K562 (cell line): ENCODE measurements around the gene FFAR1. TPM values are rescaled to one million over a fixed set of nuclear protein-coding genes. Genes with fewer than 3 reads are reported as not detected.
A peak's percentile ranks its signal among the peaks of the same experiment; 100 is the strongest.

ENCODE experiments used
- ARNT ChIP-seq, 2 experiments: fragments of 450-650 bp; IDR thresholded peaks; 2 replicates each; pipeline ENCODE4 v1.6.1; 2016; ENCODE audit warnings: mild to moderate bottlenecking in 1 of 2
- CXXC5 ChIP-seq: fragments of 250-450 bp; sonication (Bioruptor Pico); IDR thresholded peaks from 2 replicates; pipeline ENCODE4 v1.8.0; 2022; ENCODE audit warnings: inconsistent platforms, mild to moderate bottlenecking, moderate library complexity
- ELF4 ChIP-seq: fragments of 450-650 bp; formaldehyde crosslinking; IDR thresholded peaks from 2 replicates; pipeline ENCODE4 v1.4.0; 2022; ENCODE audit warnings: missing genetic modification characterization
- ELK1 ChIP-seq: sonication (generic); formaldehyde crosslinking; IDR thresholded peaks from 2 replicates; pipeline ENCODE4 v1.8.1; 2022; ENCODE audit warnings: missing genetic modification reagents
- EP400 ChIP-seq: fragments of 450-650 bp; IDR thresholded peaks from 2 replicates; pipeline ENCODE4 v1.6.1; 2017; ENCODE audit warnings: antibody characterized with exemption, mild to moderate bottlenecking, moderate library complexity
- ETV5 ChIP-seq: sonication (generic); formaldehyde crosslinking; IDR thresholded peaks from 2 replicates; pipeline ENCODE4 v1.4.0; 2020; ENCODE audit warnings: low read depth, mild to moderate bottlenecking, missing genetic modification reagents
- FOXJ2 ChIP-seq: fragments of 200-800 bp; sonication (Bioruptor generic); IDR thresholded peaks from 2 replicates; pipeline ENCODE4 v1.6.1; 2016; ENCODE audit warnings: missing genetic modification characterization, missing compliant biosample characterization
- KDM4B ChIP-seq, 2 experiments: fragments of 450-650 bp in 1 of 2; sonication (generic) in 1 of 2; IDR thresholded peaks; 2 replicates each; pipeline ENCODE4 v1.6.1; 2016 to 2017; ENCODE audit warnings: borderline replicate concordance in 2 of 2, antibody characterized with exemption in 1 of 2, low read depth in 1 of 2, mild to moderate bottlenecking in 1 of 2
- MYC ChIP-seq, 2 experiments: fragments of 250-450 bp in 1 of 2; sonication (Bioruptor Pico) in 1 of 2; IDR thresholded peaks; 2 replicates each; pipeline versions ENCODE4 v1.5.1 to v1.6.1; 2012 to 2021; ENCODE audit warnings: low read depth in 2 of 2, borderline replicate concordance in 1 of 2, improper control_type of control experiment in 1 of 2, low read length in 1 of 2, mild to moderate bottlenecking in 1 of 2, moderate library complexity in 1 of 2
- NR4A1 ChIP-seq, 2 experiments: fragments of 250-450 bp in 1 of 2; fragments of 450-650 bp in 1 of 2; sonication (Bioruptor Pico) in 1 of 2; IDR thresholded peaks; 2 replicates each; pipeline versions ENCODE4 v1.4.0 to v1.6.1; 2016 to 2020; ENCODE audit warnings: mild to moderate bottlenecking in 2 of 2, missing compliant biosample characterization in 1 of 2, missing genetic modification characterization in 1 of 2, moderate library complexity in 1 of 2
- PCBP2 ChIP-seq: fragments of 200-400 bp; formaldehyde crosslinking; IDR thresholded peaks from 2 replicates; pipeline ENCODE4 v1.6.1; 2018; ENCODE audit warnings: low read length, low read depth, mild to moderate bottlenecking, moderate library complexity; ENCODE audit not compliant: poor library complexity, severe bottlenecking
- PML ChIP-seq: IDR thresholded peaks from 2 replicates; pipeline ENCODE4 v1.6.1; 2012; ENCODE audit warnings: low read length, inconsistent platforms
- SUPT5H ChIP-seq: fragments of 450-650 bp; IDR thresholded peaks from 2 replicates; pipeline ENCODE4 v1.6.1; 2016
- ZFP30 ChIP-seq: fragments of 250-450 bp; sonication (Bioruptor Pico); IDR thresholded peaks from 2 replicates; pipeline ENCODE4 v1.8.0; 2022; ENCODE audit warnings: moderate library complexity, mild to moderate bottlenecking, inconsistent platforms, borderline replicate concordance
- ZHX1 ChIP-seq: fragments of 150-350 bp; conservative IDR thresholded peaks from 2 replicates; pipeline ENCODE4 v1.6.1; 2014; ENCODE audit warnings: low read length
- ZKSCAN1 ChIP-seq: fragments of 150-350 bp; IDR thresholded peaks from 2 replicates; pipeline ENCODE4 v1.6.1; 2016; ENCODE audit warnings: low read depth, low read length
- ZNF232 ChIP-seq: sonication (generic); formaldehyde crosslinking; IDR thresholded peaks from 2 replicates; pipeline ENCODE4 v1.8.0; 2022; ENCODE audit warnings: mild to moderate bottlenecking, missing genetic modification reagents
- ZNF277 ChIP-seq: fragments of 250-450 bp; sonication (Bioruptor Pico); IDR thresholded peaks from 2 replicates; pipeline ENCODE4 v1.8.0; 2022; ENCODE audit warnings: inconsistent platforms, mild to moderate bottlenecking, moderate library complexity, borderline replicate concordance
- ZNF511 ChIP-seq: sonication (generic); formaldehyde crosslinking; IDR thresholded peaks from 2 replicates; pipeline ENCODE4 v1.8.0; 2022; ENCODE audit warnings: mild to moderate bottlenecking, missing genetic modification reagents
- ZNF57 ChIP-seq: fragments of 450-650 bp; formaldehyde crosslinking; IDR thresholded peaks from 2 replicates; pipeline ENCODE4 v1.4.0; 2020; ENCODE audit warnings: mild to moderate bottlenecking, moderate library complexity
- ZNF707 ChIP-seq: fragments of 250-450 bp; sonication (Bioruptor Pico); conservative IDR thresholded peaks from 2 replicates; pipeline ENCODE4 v1.8.0; 2022; ENCODE audit warnings: inconsistent platforms, mild to moderate bottlenecking, moderate library complexity
- polyA plus RNA-seq, 8 experiments: library from polyadenylated mRNA; depleted of rRNA in 4 of 8; stranded (reverse) in 5 of 8; unstranded in 3 of 8; fragments of >200 nt; fragmentation: Nextera tagmentation in 2 of 8; fragmentation: Illumina TruSeq in 1 of 8; extraction: Ambion mirVana in 2 of 8; extraction: Trizol in 1 of 8; gene quantifications; 2 replicates each; pipeline versions ENCODE4 v1.2.1 to v1.2.3, GENCODE V29; 2011 to 2014; ENCODE audit warnings: inconsistent platforms in 1 of 8, missing spikeins in 1 of 8
- total RNA-seq, 7 experiments: library from RNA; depleted of rRNA in 6 of 7; stranded (reverse); fragments of >200 nt in 6 of 7; fragmentation: Illumina TruSeq in 2 of 7; extraction: Trizol in 2 of 7; gene quantifications; 2 replicates each; pipeline versions ENCODE4 v1.2.1 to v1.2.3, GENCODE V29; 2011 to 2021; ENCODE audit warnings: low replicate concordance in 1 of 7

FFAR1 gene
- total and polyA plus RNA-seq, 9 of the 15 experiments (the other 6 are each of a cell fraction or from before 2014, with no cell fraction given): not detected

GRCh38 chr19:35380450-35381124, 32.9 kb downstream of the FFAR1 start (continued):
- TF ChIP-seq NR4A1 (CRISPR knock-in tag; IDR thresholded peaks at IDR 0.05) (no peak), NR4A1 (tag; IDR thresholded peaks at IDR 0.05) (no peak; the same call in 1 of the 2 replicates), ETV5 (CRISPR knock-in tag) (no peak), ARNT (IDR thresholded peaks at IDR 0.05) (peak in 1 of 2 experiments; percentile 87), KDM4B (IDR thresholded peaks at IDR 0.05; ENCODE audit: borderline replicate concordance in 2 of 2, low read depth in 1 of 2) (no peak), ZKSCAN1 (peak; percentile 39; the same call in 1 of the 2 replicates), MYC (IDR thresholded peaks at IDR 0.05; ENCODE audit: low read depth, low read length) (peak; percentile 87), MYC (CRISPR knock-in tag; IDR thresholded peaks at IDR 0.05; ENCODE audit: borderline replicate concordance, low read depth) (no peak), CXXC5 (CRISPR knock-in tag) (peak; percentile 81), ZNF707 (CRISPR knock-in tag) (no peak), ZHX1 (no peak), ELK1 (no peak), ELF4 (peak; percentile 28; the same call in 1 of the 2 replicates), ZFP30 (no peak), PML (peak; percentile 87), ZNF277 (no peak), ZNF57 (CRISPR knock-in tag) (no peak), ZNF511 (CRISPR knock-in tag) (peak; percentile 81; the same call in 1 of the 2 replicates), EP400 (peak; percentile 82), PCBP2 (no peak), ZNF232 (no peak), FOXJ2 (tag) (peak; percentile 90), SUPT5H (no peak)
